Panc1 (cell line): Measurements from ENCODE around the gene ROR1.

Experiments used
- POLR2AphosphoS5 ChIP-seq: IDR thresholded peaks from 2 replicates; pipeline ENCODE4 v1.6.1; 2012; ENCODE audit warnings: mild to moderate bottlenecking, low read depth, low read length, moderate library complexity
- SIN3A ChIP-seq: IDR thresholded peaks from 2 replicates; pipeline ENCODE4 v1.6.1; 2012; ENCODE audit warnings: low read depth, mild to moderate bottlenecking, low read length, moderate library complexity, borderline replicate concordance; ENCODE audit not compliant: insufficient read depth
- TCF7L2 ChIP-seq: IDR thresholded peaks from 2 replicates; pipeline ENCODE4 v1.6.1; 2011; ENCODE audit warnings: mild to moderate bottlenecking, low read depth, low read length, inconsistent platforms
- TF ChIP-seq, protein P1 (sequence below): fragments of 450-650 bp; IDR thresholded peaks from 2 replicates; pipeline ENCODE4 v1.5.1; 2017; ENCODE audit warnings: mild to moderate bottlenecking

DNA sequence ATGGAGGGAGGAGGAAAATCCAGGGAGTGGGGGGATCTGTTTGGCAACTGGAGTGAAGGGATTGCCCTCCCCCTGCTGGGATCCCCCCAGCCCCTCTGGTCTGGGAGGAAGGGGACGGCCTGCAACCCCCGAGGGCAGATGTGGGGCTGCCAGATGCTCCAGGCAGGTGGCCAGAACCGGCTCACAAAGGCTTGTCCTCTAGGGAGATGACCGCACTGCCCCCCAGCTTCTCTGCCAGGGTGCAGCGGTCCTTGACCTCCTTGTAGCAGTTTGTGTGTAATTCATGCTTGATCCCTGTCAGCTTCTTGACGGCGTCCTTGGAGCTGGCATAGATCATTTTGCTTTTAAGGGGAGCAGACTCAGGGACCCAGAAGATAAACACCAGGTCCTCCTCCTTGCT, 69.2 kb downstream of the ROR1 start:
- TF ChIP-seq, protein P1, sequence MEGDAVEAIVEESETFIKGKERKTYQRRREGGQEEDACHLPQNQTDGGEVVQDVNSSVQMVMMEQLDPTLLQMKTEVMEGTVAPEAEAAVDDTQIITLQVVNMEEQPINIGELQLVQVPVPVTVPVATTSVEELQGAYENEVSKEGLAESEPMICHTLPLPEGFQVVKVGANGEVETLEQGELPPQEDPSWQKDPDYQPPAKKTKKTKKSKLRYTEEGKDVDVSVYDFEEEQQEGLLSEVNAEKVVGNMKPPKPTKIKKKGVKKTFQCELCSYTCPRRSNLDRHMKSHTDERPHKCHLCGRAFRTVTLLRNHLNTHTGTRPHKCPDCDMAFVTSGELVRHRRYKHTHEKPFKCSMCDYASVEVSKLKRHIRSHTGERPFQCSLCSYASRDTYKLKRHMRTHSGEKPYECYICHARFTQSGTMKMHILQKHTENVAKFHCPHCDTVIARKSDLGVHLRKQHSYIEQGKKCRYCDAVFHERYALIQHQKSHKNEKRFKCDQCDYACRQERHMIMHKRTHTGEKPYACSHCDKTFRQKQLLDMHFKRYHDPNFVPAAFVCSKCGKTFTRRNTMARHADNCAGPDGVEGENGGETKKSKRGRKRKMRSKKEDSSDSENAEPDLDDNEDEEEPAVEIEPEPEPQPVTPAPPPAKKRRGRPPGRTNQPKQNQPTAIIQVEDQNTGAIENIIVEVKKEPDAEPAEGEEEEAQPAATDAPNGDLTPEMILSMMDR: no peak
- no peak for TF ChIP-seq POLR2AphosphoS5
- TF ChIP-seq SIN3A: no peak
- TF ChIP-seq TCF7L2: no peak
